ENCODE data around the gene CFAP74. TPM values are rescaled to one million over a fixed set of nuclear protein-coding genes. Genes with fewer than 3 reads are reported as not detected.
A peak's percentile ranks its signal among the peaks of the same experiment; 100 is the strongest.

The CFAP74 gene
- polyA plus RNA-seq, 1 donor from 2014 or later = 0.22 TPM

DNA sequence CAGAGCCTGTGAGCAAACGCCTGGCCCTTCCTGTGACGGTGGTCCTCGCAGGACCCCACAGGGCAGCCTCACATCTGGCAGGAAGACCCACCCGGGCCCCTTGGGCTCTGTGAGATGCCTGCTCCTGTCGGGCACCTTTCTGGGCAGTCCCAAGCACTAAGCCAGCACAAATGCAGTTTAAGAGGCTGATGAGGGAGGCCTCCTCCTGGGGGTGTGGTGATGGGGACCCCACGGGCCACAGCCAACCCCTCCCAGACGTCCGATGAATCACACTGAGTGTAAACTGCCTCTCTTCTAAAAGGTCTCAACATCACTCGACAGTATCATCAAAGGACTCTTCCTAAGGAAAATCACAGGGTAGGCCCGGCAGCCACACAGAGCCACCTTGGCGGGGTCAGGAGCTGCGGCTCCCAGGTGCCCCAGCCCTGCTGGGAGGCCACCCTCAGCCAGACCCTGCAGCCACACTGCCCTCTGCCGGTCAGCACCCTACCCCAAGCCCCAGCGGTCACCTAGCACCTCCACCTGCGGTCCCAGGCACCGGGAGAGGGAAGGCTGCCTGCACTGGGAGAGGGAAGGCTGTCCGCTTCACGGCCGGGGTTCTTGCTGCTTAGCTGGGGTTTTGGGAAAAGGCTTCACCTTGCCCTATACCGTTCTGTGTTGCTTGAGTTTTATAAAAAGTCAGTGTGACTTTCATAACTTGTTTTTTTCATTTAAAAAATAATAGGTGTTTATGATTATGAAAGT is 42.8 kb upstream of the CFAP74 start:
- Histone ChIP-seq H3K27me3 (ENCODE audit: insufficient read depth, low read depth, low read length) (peaks cover 41% of the 10 kb centered on the region), H3K9me2 (ENCODE audit: insufficient read depth, low read length) (no peaks in the 10 kb centered on the region), H3K36me3 (ENCODE audit: insufficient read depth, low read length) (no peaks in the 10 kb centered on the region), H3K4me3 (ENCODE audit: low read length) (no peak overlapping the region), H3K79me2 (replicated peaks; ENCODE audit: insufficient read depth, low read length) (no peaks in the 10 kb centered on the region), H4K20me1 (ENCODE audit: insufficient read depth) (no peaks in the 10 kb centered on the region), H3F3A (ENCODE audit: insufficient read depth, low read length, poor library complexity, severe bottlenecking) (no peaks in the 10 kb centered on the region), H3K9me3 (ENCODE audit: low read length) (no peaks in the 10 kb centered on the region), H3K4me2 (ENCODE audit: low read length) (no peak overlapping the region), H2AFZ (ENCODE audit: low read depth, low read length) (no peak overlapping the region), H3K27ac (ENCODE audit: low read length) (no peak overlapping the region), H3K9ac (ENCODE audit: low read length) (no peak overlapping the region)
- TF ChIP-seq POLR2AphosphoS5 (IDR thresholded peaks at IDR 0.05) (no peak), RAD21 (conservative IDR thresholded peaks at IDR 0.05) (peak; percentile 22)
- TF ChIP-seq, protein P1, sequence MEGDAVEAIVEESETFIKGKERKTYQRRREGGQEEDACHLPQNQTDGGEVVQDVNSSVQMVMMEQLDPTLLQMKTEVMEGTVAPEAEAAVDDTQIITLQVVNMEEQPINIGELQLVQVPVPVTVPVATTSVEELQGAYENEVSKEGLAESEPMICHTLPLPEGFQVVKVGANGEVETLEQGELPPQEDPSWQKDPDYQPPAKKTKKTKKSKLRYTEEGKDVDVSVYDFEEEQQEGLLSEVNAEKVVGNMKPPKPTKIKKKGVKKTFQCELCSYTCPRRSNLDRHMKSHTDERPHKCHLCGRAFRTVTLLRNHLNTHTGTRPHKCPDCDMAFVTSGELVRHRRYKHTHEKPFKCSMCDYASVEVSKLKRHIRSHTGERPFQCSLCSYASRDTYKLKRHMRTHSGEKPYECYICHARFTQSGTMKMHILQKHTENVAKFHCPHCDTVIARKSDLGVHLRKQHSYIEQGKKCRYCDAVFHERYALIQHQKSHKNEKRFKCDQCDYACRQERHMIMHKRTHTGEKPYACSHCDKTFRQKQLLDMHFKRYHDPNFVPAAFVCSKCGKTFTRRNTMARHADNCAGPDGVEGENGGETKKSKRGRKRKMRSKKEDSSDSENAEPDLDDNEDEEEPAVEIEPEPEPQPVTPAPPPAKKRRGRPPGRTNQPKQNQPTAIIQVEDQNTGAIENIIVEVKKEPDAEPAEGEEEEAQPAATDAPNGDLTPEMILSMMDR (IDR thresholded peaks at IDR 0.05; ENCODE audit: poor library complexity, severe bottlenecking) = peak; percentile 51

DNA sequence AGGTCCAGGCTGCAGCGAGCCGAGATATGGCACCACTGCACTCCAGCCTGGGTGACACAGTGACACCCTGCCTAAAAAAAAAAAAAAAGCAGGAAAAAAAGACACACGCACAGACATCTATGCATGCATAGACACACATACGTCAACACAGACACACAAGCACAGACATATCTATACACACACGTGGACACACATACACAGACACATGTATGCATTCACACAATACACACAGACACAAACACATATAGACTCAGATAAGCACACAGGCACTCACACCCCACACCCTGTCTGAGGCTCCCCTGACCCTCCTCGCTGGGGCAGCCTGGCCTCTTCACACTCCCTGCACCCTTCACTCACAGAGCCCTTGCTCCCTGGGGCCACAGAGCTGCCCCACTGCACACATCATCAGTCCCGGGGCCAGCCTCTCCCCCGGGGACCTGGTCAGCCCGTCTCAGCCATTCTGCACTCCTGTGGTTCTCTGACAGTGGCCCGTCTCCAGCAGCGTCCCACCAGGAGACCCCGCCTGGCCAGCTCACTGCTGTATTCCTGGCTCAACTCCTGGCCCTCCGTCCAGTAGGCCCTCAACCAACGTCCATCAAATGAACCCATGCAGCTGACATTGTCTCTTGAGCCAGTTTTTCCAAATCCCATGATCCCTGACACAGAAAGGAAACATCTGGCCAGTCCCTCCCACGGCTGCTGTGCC is 42.0 kb upstream of the CFAP74 start:
- H2AFZ ChIP-seq (ENCODE audit: low read depth, low read length) = no peak overlapping the region

More for the DNA sequence above, 42.0 kb upstream of the CFAP74 start:
- H3K9me2 ChIP-seq (ENCODE audit: insufficient read depth, low read length) = no peaks in the 10 kb centered on the region
- no peak overlapping the region for H3K4me2 ChIP-seq (ENCODE audit: low read length)
- H3K9me3 ChIP-seq (ENCODE audit: low read length) = no peaks in the 10 kb centered on the region
- H3K9ac ChIP-seq (ENCODE audit: low read length) = no peak overlapping the region
- no peaks in the 10 kb centered on the region for H3K79me2 ChIP-seq (replicated peaks; ENCODE audit: insufficient read depth, low read length)
- no peak overlapping the region for H3K4me3 ChIP-seq (ENCODE audit: low read length)
- no peaks in the 10 kb centered on the region for H4K20me1 ChIP-seq (ENCODE audit: insufficient read depth)
- H3K27me3 ChIP-seq (ENCODE audit: insufficient read depth, low read depth, low read length) = peaks cover 34% of the 10 kb centered on the region
- H3K36me3 ChIP-seq (ENCODE audit: insufficient read depth, low read length) = no peaks in the 10 kb centered on the region
- no peaks in the 10 kb centered on the region for H3F3A ChIP-seq (ENCODE audit: insufficient read depth, low read length, poor library complexity, severe bottlenecking)
- H3K27ac ChIP-seq (ENCODE audit: low read length) = no peak overlapping the region
- TF ChIP-seq SMC3 (conservative IDR thresholded peaks at IDR 0.05; ENCODE audit: poor library complexity) (no peak), RAD21 (conservative IDR thresholded peaks at IDR 0.05) (no peak), TAF1 (IDR thresholded peaks at IDR 0.05; ENCODE audit: low read depth) (no peak), EP300 (conservative IDR thresholded peaks at IDR 0.05; ENCODE audit: poor library complexity, severe bottlenecking) (no peak), MXI1 (conservative IDR thresholded peaks at IDR 0.05; ENCODE audit: poor library complexity, severe bottlenecking) (no peak), EZH2 (IDR thresholded peaks at IDR 0.05; ENCODE audit: borderline replicate concordance, insufficient read depth, low read length, poor library complexity, severe bottlenecking) (no peak), POLR2AphosphoS5 (IDR thresholded peaks at IDR 0.05) (no peak)
- TF ChIP-seq, protein P2, sequence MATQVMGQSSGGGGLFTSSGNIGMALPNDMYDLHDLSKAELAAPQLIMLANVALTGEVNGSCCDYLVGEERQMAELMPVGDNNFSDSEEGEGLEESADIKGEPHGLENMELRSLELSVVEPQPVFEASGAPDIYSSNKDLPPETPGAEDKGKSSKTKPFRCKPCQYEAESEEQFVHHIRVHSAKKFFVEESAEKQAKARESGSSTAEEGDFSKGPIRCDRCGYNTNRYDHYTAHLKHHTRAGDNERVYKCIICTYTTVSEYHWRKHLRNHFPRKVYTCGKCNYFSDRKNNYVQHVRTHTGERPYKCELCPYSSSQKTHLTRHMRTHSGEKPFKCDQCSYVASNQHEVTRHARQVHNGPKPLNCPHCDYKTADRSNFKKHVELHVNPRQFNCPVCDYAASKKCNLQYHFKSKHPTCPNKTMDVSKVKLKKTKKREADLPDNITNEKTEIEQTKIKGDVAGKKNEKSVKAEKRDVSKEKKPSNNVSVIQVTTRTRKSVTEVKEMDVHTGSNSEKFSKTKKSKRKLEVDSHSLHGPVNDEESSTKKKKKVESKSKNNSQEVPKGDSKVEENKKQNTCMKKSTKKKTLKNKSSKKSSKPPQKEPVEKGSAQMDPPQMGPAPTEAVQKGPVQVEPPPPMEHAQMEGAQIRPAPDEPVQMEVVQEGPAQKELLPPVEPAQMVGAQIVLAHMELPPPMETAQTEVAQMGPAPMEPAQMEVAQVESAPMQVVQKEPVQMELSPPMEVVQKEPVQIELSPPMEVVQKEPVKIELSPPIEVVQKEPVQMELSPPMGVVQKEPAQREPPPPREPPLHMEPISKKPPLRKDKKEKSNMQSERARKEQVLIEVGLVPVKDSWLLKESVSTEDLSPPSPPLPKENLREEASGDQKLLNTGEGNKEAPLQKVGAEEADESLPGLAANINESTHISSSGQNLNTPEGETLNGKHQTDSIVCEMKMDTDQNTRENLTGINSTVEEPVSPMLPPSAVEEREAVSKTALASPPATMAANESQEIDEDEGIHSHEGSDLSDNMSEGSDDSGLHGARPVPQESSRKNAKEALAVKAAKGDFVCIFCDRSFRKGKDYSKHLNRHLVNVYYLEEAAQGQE (IDR thresholded peaks at IDR 0.05; ENCODE audit: borderline replicate concordance) = no peak
- TF ChIP-seq, protein P1 (IDR thresholded peaks at IDR 0.05; ENCODE audit: poor library complexity, severe bottlenecking) = no peak

Data from neural cell (in vitro differentiated cells).